ENCODE data around the gene GORASP2. TPM values are rescaled to one million over a fixed set of nuclear protein-coding genes. Genes with fewer than 3 reads are reported as not detected.
A peak's percentile ranks its signal among the peaks of the same experiment; 100 is the strongest.

Gene GORASP2
- total RNA-seq, 1 experiment from 2014 or later: 67.8 TPM

GRCh38 chr2:170944545-170944944, 15.5 kb downstream of the GORASP2 start:
- DNase-seq (ENCODE audit: low read depth): no peak
- in situ Hi-C loops (cut with HindIII; ENCODE audit: low pct_unique_long_range_greater_than_20kb, low sequenced_read_pairs): no loop called here

- DNase-seq (ENCODE audit: low read depth): no peak
- in situ Hi-C loops (cut with HindIII; ENCODE audit: low pct_unique_long_range_greater_than_20kb, low sequenced_read_pairs): no loop called here
Measured at GRCh38 chr2:170949415-170949814, 20.4 kb downstream of the GORASP2 start.

- DNase-seq (ENCODE audit: low read depth): no peak
- in situ Hi-C loops (cut with HindIII; ENCODE audit: low pct_unique_long_range_greater_than_20kb, low sequenced_read_pairs): no loop called here
Measured at GRCh38 chr2:170950221-170950761, 21.2 kb downstream of the GORASP2 start.

- no peak for DNase-seq (ENCODE audit: low read depth)
- in situ Hi-C loops (cut with HindIII; ENCODE audit: low pct_unique_long_range_greater_than_20kb, low sequenced_read_pairs): no loop called here
Measured at GRCh38 chr2:170953941-170954340, 24.9 kb downstream of the GORASP2 start.

GRCh38 chr2:170963386-170963785, 34.3 kb downstream of the GORASP2 start:
- in situ Hi-C loops (cut with HindIII; ENCODE audit: low pct_unique_long_range_greater_than_20kb, low sequenced_read_pairs): no loop called here
- DNase-seq (ENCODE audit: low read depth): no peak

- DNase-seq (ENCODE audit: low read depth): peak; percentile 83
- in situ Hi-C loops (cut with HindIII; ENCODE audit: low pct_unique_long_range_greater_than_20kb, low sequenced_read_pairs): no loop called here
Measured at GRCh38 chr2:170965446-170966225, 36.6 kb downstream of the GORASP2 start.

GRCh38 chr2:170966648-170967396, 37.8 kb downstream of the GORASP2 start:
- in situ Hi-C loops (cut with HindIII; ENCODE audit: low pct_unique_long_range_greater_than_20kb, low sequenced_read_pairs): no loop called here
- DNase-seq (ENCODE audit: low read depth): peak; percentile 52

GRCh38 chr2:170967553-170967952, 38.5 kb downstream of the GORASP2 start:
- DNase-seq (ENCODE audit: low read depth): no peak
- in situ Hi-C loops (cut with HindIII; ENCODE audit: low pct_unique_long_range_greater_than_20kb, low sequenced_read_pairs): no loop called here

GRCh38 chr2:170968205-170969003, 39.4 kb downstream of the GORASP2 start:
- in situ Hi-C loops (cut with HindIII; ENCODE audit: low pct_unique_long_range_greater_than_20kb, low sequenced_read_pairs): no loop called here
- DNase-seq (ENCODE audit: low read depth): no peak

GRCh38 chr2:170969030-170969429, 40.0 kb downstream of the GORASP2 start:
- DNase-seq (ENCODE audit: low read depth): no peak
- in situ Hi-C loops (cut with HindIII; ENCODE audit: low pct_unique_long_range_greater_than_20kb, low sequenced_read_pairs): no loop called here

GRCh38 chr2:170969872-170970496, 40.9 kb downstream of the GORASP2 start:
- no peak for DNase-seq (ENCODE audit: low read depth)
- in situ Hi-C loops (cut with HindIII; ENCODE audit: low pct_unique_long_range_greater_than_20kb, low sequenced_read_pairs): no loop called here

- in situ Hi-C loops (cut with HindIII; ENCODE audit: low pct_unique_long_range_greater_than_20kb, low sequenced_read_pairs): no loop called here
Measured at GRCh38 chr2:170971071-170971470, 42.0 kb downstream of the GORASP2 start.

GRCh38 chr2:170972296-170973224, 43.5 kb downstream of the GORASP2 start:
- in situ Hi-C loops (cut with HindIII; ENCODE audit: low pct_unique_long_range_greater_than_20kb, low sequenced_read_pairs): no loop called here
- no peak for DNase-seq (ENCODE audit: low read depth)

More at GRCh38 chr2:170971071-170971470, 42.0 kb downstream of the GORASP2 start:
- no peak for DNase-seq (ENCODE audit: low read depth)

- in situ Hi-C loops (cut with HindIII; ENCODE audit: low pct_unique_long_range_greater_than_20kb, low sequenced_read_pairs): no loop called here
- no peak for DNase-seq (ENCODE audit: low read depth)
Measured at GRCh38 chr2:170973225-170973491, 44.1 kb downstream of the GORASP2 start.

GRCh38 chr2:170973492-170974303, 44.6 kb downstream of the GORASP2 start:
- peak; percentile 86 for DNase-seq (ENCODE audit: low read depth)
- in situ Hi-C loops (cut with HindIII; ENCODE audit: low pct_unique_long_range_greater_than_20kb, low sequenced_read_pairs): no loop called here

GRCh38 chr2:170974304-170974993, 45.4 kb downstream of the GORASP2 start:
- DNase-seq (ENCODE audit: low read depth): no peak
- in situ Hi-C loops (cut with HindIII; ENCODE audit: low pct_unique_long_range_greater_than_20kb, low sequenced_read_pairs): no loop called here

All from Caki2 (cell line).